T-cell (primary cell): ENCODE results near the gene TMEM201. TPM values are rescaled to one million over a fixed set of nuclear protein-coding genes. Genes with fewer than 3 reads are reported as not detected.
"Not testable (repeated sequence)": the region's sequence is repeated elsewhere in the genome, so short reads cannot be mapped to it uniquely, and the experiment has no call there.

Experiments used
- ATAC-seq, 4 experiments: fragments of 200-7000 bp in 3 of 4; fragments of 150-1000 bp in 1 of 4; cut with Tn5 transposase; replicated peaks in 1 of 4; 1 replicate in 3 of 4; 2 replicates in 1 of 4; pipeline ENCODE4 v1.10.0; 2021; ENCODE audit warnings: moderate library complexity in 3 of 4, mild to moderate bottlenecking in 2 of 4, moderate number of reproducible peaks in 1 of 4
- CTCF ChIA-PET, 2 donors: fragments of 300-600 bp; sonication (Branson Sonifier 250); formaldehyde crosslinking; loops; one replicate each; lab custom pipeline; 2022; ENCODE audit warnings: antibody characterized with exemption in 2 of 2; lab: Charles Lee
- POLR2A ChIA-PET, 2 donors: fragments of 300-600 bp; sonication (Branson Sonifier 250); formaldehyde crosslinking; loops; one replicate each; lab custom pipeline; 2022; ENCODE audit warnings: antibody characterized with exemption in 2 of 2; lab: Charles Lee
- DNase-seq, 35 experiments: peaks; one replicate each; pipeline versions ENCODE4 v3.0.0 to v3.0.0-alpha.2; 2013 to 2023
- H3K27ac ChIP-seq: one replicate; pipeline ENCODE4 v1.5.1; 2013; ENCODE audit warnings: low read length
- H3K27me3 ChIP-seq, 2 experiments: replicated peaks in 1 of 2; 1 replicate in 1 of 2; 2 replicates in 1 of 2; pipeline versions ENCODE4 v1.6.1 to v1.7.0; 2013; ENCODE audit warnings: low read length in 1 of 2, mixed read lengths in 1 of 2; ENCODE audit not compliant: control insufficient read depth in 2 of 2, insufficient read depth in 2 of 2; ENCODE audit errors: extremely low read depth in 1 of 2
- H3K36me3 ChIP-seq, 2 donors: 1 replicate in 1 of 2; 2 replicates in 1 of 2; pipeline versions ENCODE4 v1.6.1 to v1.7.0; 2013; ENCODE audit warnings: low read length in 1 of 2; ENCODE audit not compliant: control insufficient read depth in 2 of 2, insufficient read depth in 1 of 2; ENCODE audit errors: extremely low read depth in 1 of 2
- H3K4me1 ChIP-seq, 2 experiments: 1 replicate in 1 of 2; 2 replicates in 1 of 2; pipeline versions ENCODE4 v1.6.1 to v1.7.0; 2013; ENCODE audit warnings: low read length in 2 of 2, mixed read lengths in 1 of 2; ENCODE audit not compliant: insufficient read depth in 2 of 2, control insufficient read depth in 1 of 2; ENCODE audit errors: extremely low read depth in 1 of 2
- H3K4me3 ChIP-seq, 2 donors: 1 replicate in 1 of 2; 2 replicates in 1 of 2; pipeline versions ENCODE4 v1.5.1 to v1.7.0; 2013; ENCODE audit warnings: mild to moderate bottlenecking in 2 of 2, low read length in 1 of 2, moderate library complexity in 1 of 2; ENCODE audit not compliant: control insufficient read depth in 1 of 2; ENCODE audit errors: extremely low read depth in 1 of 2
- H3K9me3 ChIP-seq: 2 replicates; pipeline ENCODE4 v1.7.0; 2013
- H3K27ac Mint-ChIP-seq, 2 donors: one replicate each; pipeline ENCODE4 v1.8.0; 2020 to 2021; ENCODE audit warnings: mild to moderate bottlenecking in 2 of 2, mixed read lengths in 2 of 2
- H3K27me3 Mint-ChIP-seq, 2 donors: one replicate each; pipeline ENCODE4 v1.8.0; 2021 to 2022; ENCODE audit warnings: mixed read lengths in 2 of 2
- H3K36me3 Mint-ChIP-seq: one replicate; pipeline ENCODE4 v1.8.0; 2021; ENCODE audit warnings: mixed read lengths
- H3K4me1 Mint-ChIP-seq, 3 donors: one replicate each; pipeline ENCODE4 v1.8.0; 2020 to 2022; ENCODE audit warnings: mixed read lengths in 3 of 3, mild to moderate bottlenecking in 1 of 3
- H3K4me3 Mint-ChIP-seq, 3 donors: one replicate each; pipeline ENCODE4 v1.8.0; 2020 to 2022; ENCODE audit warnings: mild to moderate bottlenecking in 3 of 3, mixed read lengths in 3 of 3, moderate library complexity in 3 of 3
- H3K9me3 Mint-ChIP-seq, 3 donors: one replicate each; pipeline ENCODE4 v1.8.0; 2020 to 2022; ENCODE audit warnings: mixed read lengths in 3 of 3
- WGBS: methylation state at CpG from one replicate; pipeline ENCODE4 v1.1.5; 2013; ENCODE audit warnings: missing lambda C conversion rate; ENCODE audit not compliant: insufficient coverage; 5-methylcytosine and 5-hydroxymethylcytosine counted together
- total RNA-seq, 35 experiments: library from RNA in 6 of 35; stranded (reverse) in 6 of 35; fragments of 120-200 nt in 1 of 35; gene quantifications; one replicate each; pipeline versions ENCODE4 v1.2.1 to v1.2.4 and lab custom pipeline; 2013 to 2026

TMEM201 gene
- total RNA-seq, 5 donors from 2014 or later (not counting 1 experiment from before 2014, with no cell fraction given), result 11.4 to 14.6 (median 12.5) TPM

GRCh38 chr1:9558946-9559545, 29.7 kb upstream of the TMEM201 start:
- Histone ChIP-seq H3K27me3 (no peaks in the 10 kb centered on the region), H3K9me3 (no peaks in the 10 kb centered on the region), H3K4me3 (no peak overlapping the region), H3K36me3 (peaks cover 0 to 27% of the 10 kb centered on the region in 2 donors), H3K27ac (peak overlapping the region; percentile 39), H3K4me1 (peaks cover 22 to 28% of the 10 kb centered on the region in 2 experiments)
- Mint-ChIP-seq H3K4me3 (peak overlapping the region; percentile 34 to 70 (median 51)), H3K27ac (peak overlapping the region; percentile 53 to 73), H3K36me3 (peaks cover 34% of the 10 kb centered on the region), H3K27me3 (no peaks in the 10 kb centered on the region), H3K9me3 (no peaks in the 10 kb centered on the region), H3K4me1 (peaks cover 35 to 41% (median 39%) of the 10 kb centered on the region in 3 donors)
- POLR2A ChIA-PET, result interaction anchor here in 1 of 2 donors (0.7 kb wide), 1 partner anchor 18 kb away, joined by 3 read pairs; no protein-coding TSS in a partner anchor
- ATAC-seq, result no peak
- 95% methylated on average over 4 of the region's 11 CpGs for WGBS
- CTCF ChIA-PET, result interaction anchor here in 1 of 2 donors (0.9 kb wide), 1 partner anchor 13 kb away, joined by 3 read pairs; no protein-coding TSS in a partner anchor
- no peak for DNase-seq

- ATAC-seq, result peak; percentile 62 to 82 (median 69)
- H3K4me3 Mint-ChIP-seq, result peak overlapping the region; percentile 34 to 70 (median 51)
Observed at GRCh38 chr1:9559673-9560072, 29.0 kb upstream of the TMEM201 start.

GRCh38 chr1:9560090-9560489, 28.6 kb upstream of the TMEM201 start:
- POLR2A ChIA-PET, H3K27me3 ChIP-seq, H3K9me3 Mint-ChIP-seq, H3K27me3 Mint-ChIP-seq, H3K9me3 ChIP-seq, CTCF ChIA-PET, H3K4me3 ChIP-seq, DNase-seq: not testable (repeated sequence)
- H3K27ac Mint-ChIP-seq, result peak overlapping the region; percentile 53 to 73
- peaks cover 35 to 41% (median 39%) of the 10 kb centered on the region in 3 donors for H3K4me1 Mint-ChIP-seq
- H3K4me3 Mint-ChIP-seq, result peak overlapping the region in 1 of 3 donors; percentile 70
- ATAC-seq, result peak in 1 of 4 experiments; percentile 14
- Histone ChIP-seq H3K4me1 (peaks cover 22 to 28% of the 10 kb centered on the region in 2 experiments), H3K27ac (peak overlapping the region; percentile 39), H3K36me3 (peaks cover 0 to 27% of the 10 kb centered on the region in 2 donors)
- H3K36me3 Mint-ChIP-seq, result peaks cover 35% of the 10 kb centered on the region
- 94% methylated on average over 3 of the region's 17 CpGs for WGBS

More at GRCh38 chr1:9559673-9560072, 29.0 kb upstream of the TMEM201 start:
- ChIA-PET CTCF (no interaction called here), POLR2A (no interaction called here)
- no CpG with 5 or more reads among the region's 5 CpGs for WGBS
- peak in 29 of 35 experiments; percentile 6 to 62 (median 31) for DNase-seq
- H3K27me3 Mint-ChIP-seq, result no peaks in the 10 kb centered on the region
- Histone ChIP-seq H3K36me3 (peaks cover 0 to 27% of the 10 kb centered on the region in 2 donors), H3K9me3 (no peaks in the 10 kb centered on the region), H3K27me3 (no peaks in the 10 kb centered on the region), H3K4me3 (no peak overlapping the region), H3K4me1 (peaks cover 22 to 28% of the 10 kb centered on the region in 2 experiments), H3K27ac (peak overlapping the region; percentile 39)
- H3K9me3 Mint-ChIP-seq, result no peaks in the 10 kb centered on the region
- peak overlapping the region; percentile 53 to 73 for H3K27ac Mint-ChIP-seq
- H3K36me3 Mint-ChIP-seq, result peaks cover 36% of the 10 kb centered on the region
- H3K4me1 Mint-ChIP-seq, result peaks cover 35 to 41% (median 39%) of the 10 kb centered on the region in 3 donors

- ATAC-seq (peak in 1 of 4 experiments; percentile 39), DNase-seq (peak in 2 of 35 experiments; percentile 16 to 66)
- Mint-ChIP-seq H3K36me3 (peaks cover 23% of the 10 kb centered on the region), H3K27me3 (no peaks in the 10 kb centered on the region), H3K27ac (peak overlapping the region; percentile 21 to 59), H3K4me1 (peaks cover 35 to 41% (median 37%) of the 10 kb centered on the region in 3 donors), H3K9me3 (no peaks in the 10 kb centered on the region), H3K4me3 (no peak overlapping the region)
- POLR2A ChIA-PET, result no interaction called here
- CTCF ChIA-PET, result no interaction called here
- Histone ChIP-seq H3K27ac (no peak overlapping the region), H3K4me1 (peaks cover 22 to 28% of the 10 kb centered on the region in 2 experiments), H3K9me3 (no peaks in the 10 kb centered on the region), H3K4me3 (no peak overlapping the region), H3K36me3 (peaks cover 0 to 16% of the 10 kb centered on the region in 2 donors), H3K27me3 (no peaks in the 10 kb centered on the region)
- WGBS, result 92% methylated on average over 2 of the region's 3 CpGs
Observed at GRCh38 chr1:9561429-9561828, 27.3 kb upstream of the TMEM201 start.

GRCh38 chr1:9569267-9569666, 19.4 kb upstream of the TMEM201 start:
- no peak overlapping the region for H3K4me3 Mint-ChIP-seq
- H3K36me3 Mint-ChIP-seq, result peaks cover 17% of the 10 kb centered on the region
- Histone ChIP-seq H3K27ac (no peak overlapping the region), H3K4me1 (no peaks in the 10 kb centered on the region), H3K36me3 (peaks cover 4 to 6% of the 10 kb centered on the region in 2 donors), H3K4me3 (no peak overlapping the region), H3K27me3 (no peaks in the 10 kb centered on the region), H3K9me3 (no peaks in the 10 kb centered on the region)
- ATAC-seq (no peak), DNase-seq (no peak)
- no peaks in the 10 kb centered on the region for H3K9me3 Mint-ChIP-seq
- H3K27ac Mint-ChIP-seq, result peak overlapping the region in 1 of 2 donors; percentile 22
- CTCF ChIA-PET, result interaction anchor here in 1 of 2 donors (0.6 kb wide), 1 partner anchor 281 kb away, joined by 3 read pairs; no protein-coding TSS in a partner anchor
- no peaks in the 10 kb centered on the region for H3K4me1 Mint-ChIP-seq
- H3K27me3 Mint-ChIP-seq, result no peaks in the 10 kb centered on the region
- WGBS, result no CpG with 5 or more reads among the region's 1 CpG
- POLR2A ChIA-PET, result no interaction called here

- not testable (repeated sequence) for H3K27me3 Mint-ChIP-seq
Observed at GRCh38 chr1:9570886-9571529, 17.7 kb upstream of the TMEM201 start.

More at GRCh38 chr1:9570886-9571529, 17.7 kb upstream of the TMEM201 start:
- H3K27ac ChIP-seq, H3K4me1 ChIP-seq, H3K9me3 ChIP-seq, DNase-seq, POLR2A ChIA-PET, H3K9me3 Mint-ChIP-seq, H3K27me3 ChIP-seq, H3K4me1 Mint-ChIP-seq, H3K36me3 ChIP-seq, H3K27ac Mint-ChIP-seq, H3K4me3 ChIP-seq, ATAC-seq, H3K4me3 Mint-ChIP-seq: not testable (repeated sequence)
- 100% methylated on average over 3 of the region's 16 CpGs for WGBS
- CTCF ChIA-PET, result interaction anchor here in 1 of 2 donors (1.0 kb wide), 1 partner anchor 364 kb away, joined by 3 read pairs; no protein-coding TSS in a partner anchor
- H3K36me3 Mint-ChIP-seq, result peaks cover 22% of the 10 kb centered on the region
